HUDEP-2 (cell line): ENCODE data around the gene PCSK2.

Experiments used
- DNase-seq, 76 experiments: peaks; one replicate each; lab custom pipeline; 2025; ENCODE audit not compliant: unreplicated experiment in 76 of 76; lab: John Stamatoyannopoulos, UW

Gene PCSK2

GRCh38 chr20:17441745-17442144 lies 214.9 kb downstream of the PCSK2 start:
- DNase-seq, result no peak

- peak in 5 of 76 experiments; percentile 2 to 19 (median 15) for DNase-seq
Observed at GRCh38 chr20:17442588-17442987, 215.7 kb downstream of the PCSK2 start.

GRCh38 chr20:17443131-17443858 lies 216.5 kb downstream of the PCSK2 start:
- no peak for DNase-seq

- DNase-seq, result no peak
Observed at GRCh38 chr20:17444091-17444490, 217.3 kb downstream of the PCSK2 start.

- no peak for DNase-seq
Observed at GRCh38 chr20:17445543-17445942, 218.7 kb downstream of the PCSK2 start.

GRCh38 chr20:17446171-17446570 lies 219.3 kb downstream of the PCSK2 start:
- no peak for DNase-seq

GRCh38 chr20:17448071-17448470 lies 221.2 kb downstream of the PCSK2 start:
- DNase-seq, result no peak

GRCh38 chr20:17449031-17449430 lies 222.2 kb downstream of the PCSK2 start:
- peak in 1 of 76 experiments; percentile 3 for DNase-seq

GRCh38 chr20:17452441-17452840 lies 225.6 kb downstream of the PCSK2 start:
- DNase-seq, result no peak

- DNase-seq, result no peak
Observed at GRCh38 chr20:17453592-17453991, 226.8 kb downstream of the PCSK2 start.

GRCh38 chr20:17456279-17456678 lies 229.4 kb downstream of the PCSK2 start:
- no peak for DNase-seq

- DNase-seq, result no peak
Observed at GRCh38 chr20:17457079-17457478, 230.2 kb downstream of the PCSK2 start.

GRCh38 chr20:17457588-17458190 lies 230.8 kb downstream of the PCSK2 start:
- DNase-seq, result no peak

GRCh38 chr20:17460119-17460518 lies 233.3 kb downstream of the PCSK2 start:
- DNase-seq, result peak in 1 of 76 experiments; percentile 2

GRCh38 chr20:17461941-17462340 lies 235.1 kb downstream of the PCSK2 start:
- no peak for DNase-seq

GRCh38 chr20:17463711-17464110 lies 236.9 kb downstream of the PCSK2 start:
- no peak for DNase-seq

GRCh38 chr20:17465236-17465635 lies 238.4 kb downstream of the PCSK2 start:
- no peak for DNase-seq

GRCh38 chr20:17466641-17467040 lies 239.8 kb downstream of the PCSK2 start:
- no peak for DNase-seq

GRCh38 chr20:17467120-17467655 lies 240.3 kb downstream of the PCSK2 start:
- DNase-seq, result no peak

- DNase-seq, result no peak
Observed at GRCh38 chr20:17468073-17468840, 241.4 kb downstream of the PCSK2 start.

- no peak for DNase-seq
Observed at GRCh38 chr20:17469246-17470030, 242.6 kb downstream of the PCSK2 start.
